Measurements from ENCODE around the gene SH3BP5L. TPM values are rescaled to one million over a fixed set of nuclear protein-coding genes. Genes with fewer than 3 reads are reported as not detected.

The SH3BP5L gene
- 23.5 and 25.6 TPM in 2 replicates for total RNA-seq

GRCh38 chr1:248825909-248826760 lies at the start of gene SH3BP5L:
Gene SH3BP5L (minus strand): TSS chr1:248825915. CDS start chr1:248824935, 980 bp downstream.
- peak; percentile 85 for DNase-seq (ENCODE audit: low read depth)
- peak within 1 kb of the TSS; percentile 88 for H3K4me3 ChIP-seq (ENCODE audit: low read depth, low read length)
- peak; percentile 77 for TF ChIP-seq CTCF (conservative IDR thresholded peaks at IDR 0.05; ENCODE audit: low read depth, low read length)

- no peak for DNase-seq (ENCODE audit: low read depth)
- peak overlapping the region; percentile 68 for H3K4me3 ChIP-seq (ENCODE audit: low read depth, low read length)
- no peak for TF ChIP-seq CTCF (conservative IDR thresholded peaks at IDR 0.05; ENCODE audit: low read depth, low read length)
These were observed 48.3 kb upstream of the SH3BP5L start for GRCh38 chr1:248873993-248874533.

GRCh38 chr1:248873409-248873992 lies 47.8 kb upstream of the SH3BP5L start:
- H3K4me3 ChIP-seq (ENCODE audit: low read depth, low read length) = peak overlapping the region; percentile 68
- no peak for TF ChIP-seq CTCF (conservative IDR thresholded peaks at IDR 0.05; ENCODE audit: low read depth, low read length)
- DNase-seq (ENCODE audit: low read depth) = peak; percentile 80

- DNase-seq (ENCODE audit: low read depth) = peak; percentile 35
- TF ChIP-seq CTCF (conservative IDR thresholded peaks at IDR 0.05; ENCODE audit: low read depth, low read length) = no peak
- H3K4me3 ChIP-seq (ENCODE audit: low read depth, low read length) = peak overlapping the region; percentile 68
These were observed 47.2 kb upstream of the SH3BP5L start for GRCh38 chr1:248872752-248873408.

GRCh38 chr1:248871837-248872401 lies 46.2 kb upstream of the SH3BP5L start:
- H3K4me3 ChIP-seq (ENCODE audit: low read depth, low read length) = no peak overlapping the region
- DNase-seq (ENCODE audit: low read depth) = no peak
- no peak for TF ChIP-seq CTCF (conservative IDR thresholded peaks at IDR 0.05; ENCODE audit: low read depth, low read length)

- peak overlapping the region; percentile 65 for H3K4me3 ChIP-seq (ENCODE audit: low read depth, low read length)
- no peak for TF ChIP-seq CTCF (conservative IDR thresholded peaks at IDR 0.05; ENCODE audit: low read depth, low read length)
- DNase-seq (ENCODE audit: low read depth) = no peak
These were observed 37.5 kb upstream of the SH3BP5L start for GRCh38 chr1:248862998-248863881.

Data from epithelial cell of proximal tubule (primary cell).